HCT116 (cell line): ENCODE measurements around the gene TBC1D8. TPM values are rescaled to one million over a fixed set of nuclear protein-coding genes. Genes with fewer than 3 reads are reported as not detected.

Experiments
- ATAC-seq: fragments of 200-7000 bp; cut with Tn5 transposase; 2 replicates; pipeline ENCODE4 v1.9.1; 2020; ENCODE audit warnings: mild to moderate bottlenecking, moderate library complexity
- BruUV-seq: library from RNA; stranded (reverse); fragments of 400-500 nt; replicated peaks from 2 replicates; lab custom pipeline; 2021; lab: Mats Ljungman, UMichigan
- CTCF ChIA-PET: fragments of 300-600 bp; sonication (Branson Sonifier 250); formaldehyde crosslinking; loops from one replicate; lab custom pipeline; 2021; ENCODE audit warnings: antibody characterized with exemption; lab: Charles Lee
- POLR2A ChIA-PET: fragments of 300-600, 350-600 bp; sonication (Branson Sonifier 250); formaldehyde crosslinking; loops from one replicate; lab custom pipeline; 2021; ENCODE audit warnings: antibody characterized with exemption; lab: Charles Lee
- RAD21 ChIA-PET, 2 experiments: fragments of 300-600 bp; sonication (Branson Sonifier 250); formaldehyde crosslinking; loops; one replicate each; lab custom pipeline; 2023; ENCODE audit warnings: low total read pairs in 2 of 2; ENCODE audit not compliant: uncharacterized antibody in 2 of 2, unreplicated experiment in 2 of 2, low non-redundant PET in 1 of 2; lab: Charles Lee
- DNase-seq: peaks from one replicate; pipeline ENCODE4 v3.0.0-alpha.2; 2010; ENCODE audit warnings: low read depth, low spot score
- H2AFZ ChIP-seq: fragments of 200-600 bp; shearing (Covaris generic), sonication (generic); 2 replicates; pipeline ENCODE4 v1.6.1; 2017; ENCODE audit warnings: low read depth, mixed run types, mixed read lengths, antibody characterized with exemption, low read length; ENCODE audit not compliant: poor library complexity, severe bottlenecking
- H3K27ac ChIP-seq: 2 replicates; pipeline ENCODE4 v1.5.1; 2012; ENCODE audit warnings: low read depth, low read length
- H3K27me3 ChIP-seq: fragments of 200-600 bp; sonication (generic); 2 replicates; pipeline ENCODE4 v1.6.1; 2016; ENCODE audit warnings: mixed run types, low read length, mixed read lengths; ENCODE audit not compliant: insufficient read depth
- H3K36me3 ChIP-seq, 2 experiments: fragments of 200-500 bp in 1 of 2; fragments of 200-600 bp in 1 of 2; sonication (Bioruptor generic) in 1 of 2; sonication (generic) in 1 of 2; 2 replicates each; pipeline versions ENCODE4 v1.5.1 to v1.6.1; 2014 to 2016; ENCODE audit warnings: low read length in 2 of 2, inconsistent platforms in 1 of 2, mixed read lengths in 1 of 2, mixed run types in 1 of 2; ENCODE audit not compliant: insufficient read depth in 2 of 2, control insufficient read depth in 1 of 2
- H3K4me1 ChIP-seq, 2 experiments: fragments of 200-600 bp in 1 of 2; sonication (generic) in 1 of 2; 2 replicates each; pipeline versions ENCODE4 v1.5.1 to v1.6.1; 2012 to 2017; ENCODE audit warnings: low read length in 2 of 2, inconsistent platforms in 1 of 2, mild to moderate bottlenecking in 1 of 2, mixed read lengths in 1 of 2, mixed run types in 1 of 2, moderate library complexity in 1 of 2; ENCODE audit not compliant: insufficient read depth in 2 of 2, control insufficient read depth in 1 of 2
- H3K4me2 ChIP-seq: fragments of 200-600 bp; sonication (generic); 2 replicates; pipeline ENCODE4 v1.6.1; 2017; ENCODE audit warnings: mixed run types, low read length, mixed read lengths
- H3K4me3 ChIP-seq, 2 experiments: fragments of 200-600 bp in 1 of 2; sonication (generic) in 1 of 2; replicated peaks in 1 of 2; 2 replicates each; pipeline ENCODE4 v1.5.1; 2011 to 2016; ENCODE audit warnings: low read length in 2 of 2, control low read depth in 1 of 2, low read depth in 1 of 2, mild to moderate bottlenecking in 1 of 2, mixed read lengths in 1 of 2, mixed run types in 1 of 2
- H3K79me2 ChIP-seq: fragments of 200-600 bp; sonication (generic); 2 replicates; pipeline ENCODE4 v1.6.1; 2017; ENCODE audit warnings: mild to moderate bottlenecking, mixed run types, low read length, moderate library complexity, mixed read lengths; ENCODE audit not compliant: insufficient read depth
- H3K9ac ChIP-seq: fragments of 200-600 bp; sonication (generic); 2 replicates; pipeline ENCODE4 v1.6.1; 2016; ENCODE audit warnings: low read length, mixed read lengths
- H3K9me2 ChIP-seq: fragments of 200-600 bp; sonication (generic), shearing (Covaris generic); 2 replicates; pipeline ENCODE4 v1.6.1; 2017; ENCODE audit warnings: mixed run types, mild to moderate bottlenecking, moderate library complexity; ENCODE audit not compliant: insufficient read depth
- H3K9me3 ChIP-seq, 2 experiments: fragments of 200-500 bp in 1 of 2; fragments of 200-600 bp in 1 of 2; sonication (Bioruptor generic) in 1 of 2; sonication (generic) in 1 of 2; 2 replicates each; pipeline ENCODE4 v1.6.1; 2014 to 2017; ENCODE audit warnings: low read length in 2 of 2, mixed read lengths in 2 of 2, inconsistent platforms in 1 of 2, low read depth in 1 of 2, mild to moderate bottlenecking in 1 of 2, mixed run types in 1 of 2, moderate library complexity in 1 of 2; ENCODE audit not compliant: control insufficient read depth in 1 of 2, insufficient read depth in 1 of 2
- H4K20me1 ChIP-seq: fragments of 200-600 bp; sonication (generic), shearing (Covaris generic); 2 replicates; pipeline ENCODE4 v1.6.1; 2017; ENCODE audit warnings: mixed run types, mild to moderate bottlenecking, moderate library complexity; ENCODE audit not compliant: insufficient read depth
- CBX3 ChIP-seq: IDR thresholded peaks from 2 replicates; pipeline ENCODE4 v1.6.1; 2012; ENCODE audit warnings: low read depth
- CEBPB ChIP-seq: IDR thresholded peaks from 2 replicates; pipeline ENCODE4 v1.6.1; 2012; ENCODE audit warnings: low read depth
- ELF1 ChIP-seq: IDR thresholded peaks from 2 replicates; pipeline ENCODE4 v1.6.1; 2012; ENCODE audit warnings: low read depth, borderline replicate concordance
- EZH2 ChIP-seq: fragments of 200-600 bp; sonication (generic); IDR thresholded peaks from 2 replicates; pipeline ENCODE4 v1.6.1; 2017; ENCODE audit warnings: antibody characterized with exemption, mixed run types
- EZH2phosphoT487 ChIP-seq: fragments of 200-600 bp; IDR thresholded peaks from 2 replicates; pipeline ENCODE4 v1.6.1; 2018; ENCODE audit warnings: antibody characterized with exemption, borderline replicate concordance
- FOSL1 ChIP-seq: IDR thresholded peaks from 2 replicates; pipeline ENCODE4 v1.6.1; 2012; ENCODE audit warnings: low read depth
- JUND ChIP-seq: IDR thresholded peaks from 2 replicates; pipeline ENCODE4 v1.6.1; 2012
- MAX ChIP-seq: IDR thresholded peaks from 2 replicates; pipeline ENCODE4 v1.6.1; 2012
- POLR2A ChIP-seq: IDR thresholded peaks from 2 replicates; pipeline ENCODE4 v1.7.0; 2011; ENCODE audit warnings: borderline replicate concordance; ENCODE audit not compliant: insufficient read depth, insufficient read length; ENCODE audit errors: extremely low read depth
- POLR2AphosphoS5 ChIP-seq: IDR thresholded peaks from 2 replicates; pipeline ENCODE4 v1.6.1; 2011; ENCODE audit warnings: mild to moderate bottlenecking, low read depth, low read length, moderate library complexity
- RAD21 ChIP-seq: IDR thresholded peaks from 2 replicates; pipeline ENCODE4 v1.6.1; 2012; ENCODE audit warnings: low read depth, mild to moderate bottlenecking
- REST ChIP-seq: IDR thresholded peaks from 2 replicates; pipeline ENCODE4 v1.6.1; 2012; ENCODE audit warnings: low read depth
- SP1 ChIP-seq: IDR thresholded peaks from 2 replicates; pipeline ENCODE4 v1.6.1; 2012; ENCODE audit warnings: low read depth
- SRF ChIP-seq: IDR thresholded peaks from 2 replicates; pipeline ENCODE4 v1.6.1; 2012; ENCODE audit warnings: low read depth
- YY1 ChIP-seq: IDR thresholded peaks from 2 replicates; pipeline ENCODE4 v1.6.1; 2011; ENCODE audit warnings: low read length, low read depth, moderate library complexity, mild to moderate bottlenecking; ENCODE audit not compliant: insufficient replicate concordance; ENCODE audit errors: extremely low read depth
- ZFX ChIP-seq: fragments of 450-650 bp; IDR thresholded peaks from 2 replicates; pipeline ENCODE4 v1.6.1; 2017
- ZNF274 ChIP-seq: fragments of 200-500 bp; sonication (Bioruptor generic); IDR thresholded peaks from 2 replicates; pipeline ENCODE4 v1.6.1; 2014; ENCODE audit warnings: mild to moderate bottlenecking, low read depth, low read length, inconsistent platforms
- intact Hi-C: fragments of 100-400 bp; cut with micrococcal nuclease; formaldehyde crosslinking; loops from 2 replicates; pipeline ENCODE4 v1.10.0; 2022
- total RNA-seq: library from RNA; stranded (reverse); gene quantifications from one replicate; pipeline ENCODE4 v1.2.1, GENCODE V29; 2021; ENCODE audit not compliant: unreplicated experiment
- TF ChIP-seq, protein P1 (sequence below): IDR thresholded peaks from 2 replicates; pipeline ENCODE4 v1.6.1; 2011; ENCODE audit warnings: mild to moderate bottlenecking, low read length, moderate library complexity; ENCODE audit not compliant: insufficient replicate concordance; ENCODE audit errors: extremely low read depth
- TF ChIP-seq, protein P2 (sequence below): IDR thresholded peaks from 2 replicates; pipeline ENCODE4 v1.6.1; 2012

Gene TBC1D8
- total RNA-seq, 1 experiment from 2014 or later, result 44.0 TPM

- TF ChIP-seq, protein P1, sequence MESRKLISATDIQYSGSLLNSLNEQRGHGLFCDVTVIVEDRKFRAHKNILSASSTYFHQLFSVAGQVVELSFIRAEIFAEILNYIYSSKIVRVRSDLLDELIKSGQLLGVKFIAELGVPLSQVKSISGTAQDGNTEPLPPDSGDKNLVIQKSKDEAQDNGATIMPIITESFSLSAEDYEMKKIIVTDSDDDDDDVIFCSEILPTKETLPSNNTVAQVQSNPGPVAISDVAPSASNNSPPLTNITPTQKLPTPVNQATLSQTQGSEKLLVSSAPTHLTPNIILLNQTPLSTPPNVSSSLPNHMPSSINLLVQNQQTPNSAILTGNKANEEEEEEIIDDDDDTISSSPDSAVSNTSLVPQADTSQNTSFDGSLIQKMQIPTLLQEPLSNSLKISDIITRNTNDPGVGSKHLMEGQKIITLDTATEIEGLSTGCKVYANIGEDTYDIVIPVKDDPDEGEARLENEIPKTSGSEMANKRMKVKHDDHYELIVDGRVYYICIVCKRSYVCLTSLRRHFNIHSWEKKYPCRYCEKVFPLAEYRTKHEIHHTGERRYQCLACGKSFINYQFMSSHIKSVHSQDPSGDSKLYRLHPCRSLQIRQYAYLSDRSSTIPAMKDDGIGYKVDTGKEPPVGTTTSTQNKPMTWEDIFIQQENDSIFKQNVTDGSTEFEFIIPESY, result no peak
- TF ChIP-seq REST, result no peak
- no peak for TF ChIP-seq EZH2
- no peak for TF ChIP-seq CEBPB
Observed at GRCh38 chr2:101064505-101064867, 86.7 kb downstream of the TBC1D8 start (continued).

GRCh38 chr2:101064125-101064502, 87.1 kb downstream of the TBC1D8 start:
- no peaks in the 10 kb centered on the region for H4K20me1 ChIP-seq
- H3K9ac ChIP-seq, result peak overlapping the region; percentile 7; the same call in 1 of the 2 replicates
- no peak for DNase-seq
- ChIA-PET CTCF (no interaction called here), RAD21 (no interaction called here), POLR2A (no interaction called here)
- no TSS peak for BruUV-seq
- TF ChIP-seq CBX3 (no peak), MAX (no peak), ZNF274 (no peak), ZFX (no peak), POLR2AphosphoS5 (no peak), SRF (no peak), CEBPB (no peak), ELF1 (no peak), EZH2phosphoT487 (no peak), RAD21 (no peak), JUND (no peak), YY1 (no peak), POLR2A (no peak), EZH2 (no peak), FOSL1 (no peak), SP1 (no peak)
- TF ChIP-seq, protein P2, sequence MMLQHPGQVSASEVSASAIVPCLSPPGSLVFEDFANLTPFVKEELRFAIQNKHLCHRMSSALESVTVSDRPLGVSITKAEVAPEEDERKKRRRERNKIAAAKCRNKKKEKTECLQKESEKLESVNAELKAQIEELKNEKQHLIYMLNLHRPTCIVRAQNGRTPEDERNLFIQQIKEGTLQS, result no peak
- TF ChIP-seq, protein P1, result no peak
- no peaks in the 10 kb centered on the region for H3K27me3 ChIP-seq
- intact Hi-C loops, result no loop called here
- H3K4me1 ChIP-seq, result peaks cover 19 to 27% of the 10 kb centered on the region in 2 experiments
- H2AFZ ChIP-seq, result no peak overlapping the region
- H3K4me3 ChIP-seq, result no peak overlapping the region
- H3K9me3 ChIP-seq, result no peaks in the 10 kb centered on the region
- H3K36me3 ChIP-seq, result peaks cover 0 to 2% of the 10 kb centered on the region in 2 experiments; a peak in 1 of 4 replicates
- H3K4me2 ChIP-seq, result peak overlapping the region; percentile 47
- H3K79me2 ChIP-seq, result peaks cover 30% of the 10 kb centered on the region
- ATAC-seq, result no peak
- H3K27ac ChIP-seq, result no peak overlapping the region
- H3K9me2 ChIP-seq, result no peaks in the 10 kb centered on the region
